Measurements from ENCODE around the gene FAM180B. TPM values are rescaled to one million over a fixed set of nuclear protein-coding genes. Genes with fewer than 3 reads are reported as not detected.
"Not testable (repeated sequence)": the region's sequence is repeated elsewhere in the genome, so short reads cannot be mapped to it uniquely, and the experiment has no call there.

Gene FAM180B
- total RNA-seq, 1 experiment from 2014 or later, result not detected

GRCh38 chr11:47541070-47541469 lies 45.4 kb upstream of the FAM180B start:
- H3K9ac ChIP-seq (ENCODE audit: low read length), result no peak overlapping the region
- peaks cover 100% of the 10 kb centered on the region for H3K79me2 ChIP-seq (ENCODE audit: insufficient read depth, low read length)
- H3K9me3 ChIP-seq (ENCODE audit: control insufficient read depth in 1 of 2, insufficient read depth in 1 of 2, low read depth in 1 of 2, low read length in 2 of 2), result no peaks in the 10 kb centered on the region
- no peaks in the 10 kb centered on the region for H3K9me2 ChIP-seq (ENCODE audit: insufficient read depth)
- no peak for ATAC-seq
- peaks cover 14 to 35% of the 10 kb centered on the region in 2 experiments; a peak in 3 of 4 replicates for H3K4me1 ChIP-seq (ENCODE audit: control insufficient read depth in 1 of 2, insufficient read depth in 2 of 2, low read length in 2 of 2)
- H3K27ac ChIP-seq (ENCODE audit: low read depth, low read length), result no peak overlapping the region
- peaks cover 27% of the 10 kb centered on the region; the same call in 1 of the 2 replicates for H4K20me1 ChIP-seq (ENCODE audit: insufficient read depth)
- no peak for TF ChIP-seq FOSL1 (IDR thresholded peaks at IDR 0.05; ENCODE audit: low read depth)
- no peak overlapping the region for H3K4me3 ChIP-seq (replicated peaks in 1 of 2; ENCODE audit: low read depth in 1 of 2, low read length in 2 of 2)
- POLR2A ChIA-PET, result no interaction called here
- RAD21 ChIA-PET (ENCODE audit: low non-redundant PET in 1 of 2, low total read pairs in 2 of 2, uncharacterized antibody in 2 of 2, unreplicated experiment in 2 of 2), result no interaction called here
- H3K36me3 ChIP-seq (ENCODE audit: control insufficient read depth in 1 of 2, insufficient read depth in 2 of 2, low read length in 2 of 2), result no peaks in the 10 kb centered on the region; a peak in 1 of 4 replicates
- no peak for DNase-seq (ENCODE audit: low read depth, low spot score)
- H3K27me3 ChIP-seq (ENCODE audit: insufficient read depth, low read length), result no peaks in the 10 kb centered on the region
- H2AFZ ChIP-seq (ENCODE audit: low read depth, low read length, poor library complexity, severe bottlenecking), result no peak overlapping the region
- no TSS peak for BruUV-seq (replicated peaks)
- CTCF ChIA-PET, result interaction anchor here (1.0 to 2.3 kb wide), 2 partner anchors 11 to 12 kb away, joined by 5 to 9 read pairs; no protein-coding TSS in a partner anchor
- H3K4me2 ChIP-seq (ENCODE audit: low read length), result peak overlapping the region; percentile 52
- intact Hi-C loops (cut with micrococcal nuclease), result no loop called here

GRCh38 chr11:47545298-47545697 lies 41.2 kb upstream of the FAM180B start:
- no peaks in the 10 kb centered on the region for H3K9me2 ChIP-seq (ENCODE audit: insufficient read depth)
- H3K27ac ChIP-seq (ENCODE audit: low read depth, low read length), result no peak overlapping the region
- ATAC-seq (no peak), DNase-seq (ENCODE audit: low read depth, low spot score) (no peak)
- ChIA-PET RAD21 (ENCODE audit: low non-redundant PET in 1 of 2, low total read pairs in 2 of 2, uncharacterized antibody in 2 of 2, unreplicated experiment in 2 of 2) (no interaction called here), POLR2A (no interaction called here), CTCF (no interaction called here)
- no peak overlapping the region for H3K4me3 ChIP-seq (replicated peaks in 1 of 2; ENCODE audit: low read depth in 1 of 2, low read length in 2 of 2)
- H3K36me3 ChIP-seq (ENCODE audit: control insufficient read depth in 1 of 2, insufficient read depth in 2 of 2, low read length in 2 of 2), result 0 out of 4 replicates have a peak, but pooled peaks cover 0 to 1% of the 10 kb centered on the region in 2 experiments
- no peak overlapping the region for H3K4me2 ChIP-seq (ENCODE audit: low read length)
- TF ChIP-seq ELF1 (IDR thresholded peaks at IDR 0.05; ENCODE audit: borderline replicate concordance, low read depth), result no peak
- TF ChIP-seq RAD21 (IDR thresholded peaks at IDR 0.05; ENCODE audit: low read depth), result no peak
- TF ChIP-seq JUND (IDR thresholded peaks at IDR 0.05), result no peak
- no peak for TF ChIP-seq TCF7L2 (IDR thresholded peaks at IDR 0.05; ENCODE audit: borderline replicate concordance, extremely low read depth, insufficient read depth, insufficient read length)
- H3K27me3 ChIP-seq (ENCODE audit: insufficient read depth, low read length), result no peaks in the 10 kb centered on the region
- H3K9me3 ChIP-seq (ENCODE audit: control insufficient read depth in 1 of 2, insufficient read depth in 1 of 2, low read depth in 1 of 2, low read length in 2 of 2), result no peaks in the 10 kb centered on the region
- peaks cover 5 to 43% of the 10 kb centered on the region in 2 experiments; a peak in 3 of 4 replicates for H3K4me1 ChIP-seq (ENCODE audit: control insufficient read depth in 1 of 2, insufficient read depth in 2 of 2, low read length in 2 of 2)
- H3K79me2 ChIP-seq (ENCODE audit: insufficient read depth, low read length), result peaks cover 99% of the 10 kb centered on the region
- intact Hi-C loops (cut with micrococcal nuclease), result no loop called here
- H3K9ac ChIP-seq (ENCODE audit: low read length), result no peak overlapping the region
- peaks cover 23% of the 10 kb centered on the region; the same call in 1 of the 2 replicates for H4K20me1 ChIP-seq (ENCODE audit: insufficient read depth)
- no peak overlapping the region for H2AFZ ChIP-seq (ENCODE audit: low read depth, low read length, poor library complexity, severe bottlenecking)
- no TSS peak for BruUV-seq (replicated peaks)

DNA sequence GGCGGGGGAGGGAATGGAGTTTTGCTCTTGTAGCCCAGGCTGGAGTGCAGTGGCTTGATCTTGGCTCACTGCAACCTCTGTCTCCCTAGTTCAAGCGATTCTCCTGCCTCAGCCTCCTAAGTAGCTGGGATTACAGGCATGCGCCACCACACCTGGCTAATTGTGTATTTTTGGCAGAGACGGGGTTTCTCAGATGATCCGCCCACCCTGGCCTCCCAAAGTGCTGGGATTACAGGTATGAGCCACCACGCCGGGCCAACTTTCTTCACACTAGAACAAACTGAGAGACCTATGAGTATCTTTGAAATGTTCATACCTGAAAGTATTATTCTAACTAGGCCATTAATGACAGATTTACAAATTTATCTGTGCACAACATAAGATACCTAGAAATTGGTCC lies 40.2 kb upstream of the FAM180B start:
- H3K4me2 ChIP-seq (ENCODE audit: low read length); H3K27ac ChIP-seq (ENCODE audit: low read depth, low read length); H3K9me3 ChIP-seq (ENCODE audit: control insufficient read depth in 1 of 2, insufficient read depth in 1 of 2, low read depth in 1 of 2, low read length in 2 of 2); ATAC-seq; H3K9me2 ChIP-seq (ENCODE audit: insufficient read depth); RAD21 ChIA-PET (ENCODE audit: low non-redundant PET in 1 of 2, low total read pairs in 2 of 2, uncharacterized antibody in 2 of 2, unreplicated experiment in 2 of 2); BruUV-seq (replicated peaks); intact Hi-C loops (cut with micrococcal nuclease); H3K27me3 ChIP-seq (ENCODE audit: insufficient read depth, low read length); CTCF ChIA-PET; DNase-seq (ENCODE audit: low read depth, low spot score); H3K36me3 ChIP-seq (ENCODE audit: control insufficient read depth in 1 of 2, insufficient read depth in 2 of 2, low read length in 2 of 2); H3K4me3 ChIP-seq (replicated peaks in 1 of 2; ENCODE audit: low read depth in 1 of 2, low read length in 2 of 2); H2AFZ ChIP-seq (ENCODE audit: low read depth, low read length, poor library complexity, severe bottlenecking); H3K9ac ChIP-seq (ENCODE audit: low read length): not testable (repeated sequence)
- H3K4me1 ChIP-seq (ENCODE audit: control insufficient read depth in 1 of 2, insufficient read depth in 2 of 2, low read length in 2 of 2), result peaks cover 10 to 39% of the 10 kb centered on the region in 2 experiments
- H3K79me2 ChIP-seq (ENCODE audit: insufficient read depth, low read length), result peaks cover 99% of the 10 kb centered on the region
- H4K20me1 ChIP-seq (ENCODE audit: insufficient read depth), result peaks cover 17% of the 10 kb centered on the region; the same call in 1 of the 2 replicates
- POLR2A ChIA-PET, result interaction anchor here (0.6 kb wide), 1 partner anchor 10 kb away, joined by 3 read pairs; no protein-coding TSS in a partner anchor
